NCI-H82 treated with DMSO at 0.1 percent for 48 hours (cell line): ENCODE measurements around the gene LOXL3.

Source experiments
- DNase-seq: peaks from one replicate; lab custom pipeline; 2025; ENCODE audit not compliant: unreplicated experiment; lab: John Stamatoyannopoulos, UW

LOXL3 gene

DNA sequence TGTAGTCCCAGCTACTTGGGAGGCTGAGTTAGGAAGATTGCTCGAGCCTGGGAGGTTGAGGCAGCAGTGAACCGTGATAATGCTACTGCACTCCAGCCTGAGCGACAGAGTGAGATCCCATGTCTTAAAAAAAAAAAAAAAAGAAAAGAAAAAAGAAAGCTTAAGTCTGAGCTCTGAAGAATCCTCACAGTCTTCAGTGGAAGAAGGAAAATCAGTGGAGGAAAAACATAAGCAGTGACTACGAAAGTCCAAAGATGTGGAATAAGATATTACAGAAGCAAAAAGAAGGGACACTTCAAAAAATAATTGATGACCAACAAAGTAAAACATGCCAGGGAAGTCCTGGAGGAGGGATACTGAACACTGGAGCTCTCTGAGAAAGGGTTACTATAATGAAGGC lies 43.5 kb downstream of the LOXL3 start:
- no peak for DNase-seq

DNA sequence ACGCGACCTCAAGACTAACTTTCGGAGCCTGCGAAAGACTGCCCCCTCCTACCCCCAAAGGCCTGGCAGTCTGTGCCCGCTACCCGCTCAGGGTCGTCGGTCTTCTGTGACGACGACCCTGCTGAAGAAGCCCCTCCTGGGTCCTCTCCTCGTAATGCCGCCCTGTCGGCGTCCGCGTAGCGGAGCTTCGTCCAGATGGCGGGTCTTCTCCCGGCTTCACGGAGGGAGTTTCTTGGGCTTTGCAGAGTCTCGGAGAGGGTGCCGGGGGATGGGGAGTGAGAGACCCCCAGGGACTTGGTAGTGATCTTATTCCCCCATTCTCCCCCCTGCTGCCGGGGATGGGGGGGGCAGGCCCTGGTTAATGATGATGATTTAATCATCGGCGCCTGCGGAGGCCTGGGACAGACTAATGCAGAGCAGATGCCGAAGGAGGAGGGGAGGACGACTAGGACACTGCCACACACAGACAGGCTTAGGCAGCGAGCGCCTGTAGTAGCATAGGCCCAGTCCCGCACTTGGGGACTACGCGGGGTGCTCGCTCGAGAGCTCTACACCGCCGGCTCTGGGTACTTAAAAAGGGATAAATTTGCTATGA lies 45.7 kb downstream of the LOXL3 start:
- peak; percentile 94 for DNase-seq

DNA sequence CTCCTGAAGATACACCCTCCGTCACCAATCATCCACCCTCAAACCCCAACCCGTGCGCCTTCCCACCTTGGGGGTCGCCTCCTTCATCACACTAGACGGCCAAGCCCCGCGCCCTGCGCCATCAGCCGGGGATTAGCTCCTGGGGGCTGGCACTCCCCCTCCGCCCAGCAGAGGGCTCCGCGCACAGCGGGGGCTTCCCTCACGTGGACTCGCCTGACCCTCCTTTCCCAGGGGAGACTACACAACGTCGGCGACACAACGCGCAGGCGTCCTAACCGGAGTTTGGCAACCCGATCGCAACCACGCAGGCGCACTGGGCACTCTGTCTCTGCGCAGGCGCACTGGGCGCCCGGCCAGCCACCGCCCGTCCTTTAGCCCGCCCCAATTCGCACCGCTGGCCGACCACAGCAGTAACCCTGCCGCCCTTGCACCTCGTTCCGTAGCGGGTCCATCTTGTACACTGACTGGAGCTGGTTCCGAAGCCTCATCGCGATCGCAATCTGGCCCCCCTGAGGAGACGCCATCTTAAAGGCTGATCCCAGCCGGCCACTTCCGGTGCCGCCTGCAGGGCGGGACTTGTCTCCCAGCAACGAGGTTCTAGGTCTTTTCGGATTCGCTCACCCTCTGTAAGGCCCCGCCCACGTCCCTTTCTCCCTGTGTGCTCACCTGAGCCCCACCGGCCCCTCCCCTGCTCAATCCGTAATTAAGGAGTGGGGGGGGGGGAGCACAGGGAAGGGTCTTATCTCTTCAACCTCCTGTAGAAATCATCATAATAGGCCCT lies 46.4 kb downstream of the LOXL3 start, which contains the start of gene PCGF1:
Gene PCGF1, minus strand, starts transcription at position 551 of the 781 bp plus-strand sequence. Its CDS starts 27 bp downstream, at position 524.
- peak; percentile 99 for DNase-seq

GRCh38 chr2:74505448-74506246 lies 48.1 kb downstream of the LOXL3 start:
- DNase-seq: no peak

- DNase-seq: no peak
These were observed 49.2 kb downstream of the LOXL3 start for GRCh38 chr2:74504591-74504990.

- DNase-seq: no peak
These were observed 50.0 kb downstream of the LOXL3 start for GRCh38 chr2:74503506-74504475.

DNA sequence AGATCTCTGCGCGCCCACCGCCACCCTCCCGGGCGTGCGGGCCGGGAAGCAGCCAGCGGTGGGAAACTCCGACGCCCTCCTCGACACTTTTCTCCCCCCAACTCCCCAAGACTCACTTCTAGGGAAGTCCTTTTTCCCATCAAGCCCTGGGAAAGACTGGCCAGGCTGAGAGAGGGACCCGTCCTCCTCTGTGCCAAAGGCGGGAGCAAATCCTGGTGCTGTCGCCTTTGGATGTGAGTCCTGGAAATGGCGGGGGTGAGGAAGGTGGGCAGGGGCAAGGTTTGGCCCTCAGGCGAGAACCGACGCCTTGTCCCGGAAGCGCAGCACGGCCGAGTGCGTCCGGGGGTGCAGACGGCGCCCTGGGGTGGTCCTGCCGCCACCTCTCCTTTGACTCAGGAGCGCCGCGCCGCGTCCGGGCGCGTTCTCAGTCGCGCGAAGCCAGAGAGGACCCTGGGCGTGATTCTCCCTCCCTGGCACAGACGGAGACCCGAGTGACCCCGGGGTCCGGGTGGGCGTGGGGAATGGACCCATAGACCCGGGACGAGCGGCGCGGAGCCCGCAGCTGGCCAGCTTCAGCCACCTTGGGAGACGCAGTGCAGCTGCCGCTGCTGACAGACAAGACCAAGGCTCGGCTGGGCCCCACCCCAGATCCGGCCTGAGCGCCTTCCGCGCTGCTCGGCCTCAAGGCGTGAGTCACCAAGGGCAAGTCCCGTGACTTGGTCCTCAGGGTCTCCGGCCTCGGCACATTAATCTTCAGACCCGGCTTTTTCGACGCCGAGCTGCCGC lies 50.8 kb downstream of the LOXL3 start:
- DNase-seq: no peak

DNA sequence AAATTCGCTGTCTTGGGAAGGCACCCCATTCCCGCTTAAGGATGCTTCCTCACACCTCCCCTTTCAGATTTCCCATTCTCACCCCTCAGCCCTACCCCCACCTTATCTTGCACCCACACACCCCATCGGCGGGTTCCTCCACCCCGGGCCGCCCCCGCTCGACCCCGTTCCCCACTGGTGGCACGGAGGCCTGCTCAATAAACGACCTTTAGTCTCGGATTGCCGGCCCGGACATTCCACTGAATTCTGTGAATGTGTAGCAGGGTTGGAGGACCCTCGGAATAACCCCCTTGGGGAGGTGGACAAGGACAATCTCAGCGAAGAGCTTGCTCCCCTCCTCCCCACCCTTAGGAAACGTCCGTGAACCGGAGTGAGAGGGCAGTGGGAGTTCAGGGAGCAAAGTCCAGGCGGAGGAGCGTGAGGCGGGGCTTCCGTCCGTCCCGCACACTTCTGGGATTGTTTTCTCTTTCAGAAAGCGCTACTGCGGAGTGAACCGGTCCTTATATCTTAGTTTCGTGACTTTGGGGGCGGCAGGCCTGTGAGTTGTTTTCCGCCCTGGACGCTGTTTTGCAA lies 51.5 kb downstream of the LOXL3 start:
- no peak for DNase-seq

DNA sequence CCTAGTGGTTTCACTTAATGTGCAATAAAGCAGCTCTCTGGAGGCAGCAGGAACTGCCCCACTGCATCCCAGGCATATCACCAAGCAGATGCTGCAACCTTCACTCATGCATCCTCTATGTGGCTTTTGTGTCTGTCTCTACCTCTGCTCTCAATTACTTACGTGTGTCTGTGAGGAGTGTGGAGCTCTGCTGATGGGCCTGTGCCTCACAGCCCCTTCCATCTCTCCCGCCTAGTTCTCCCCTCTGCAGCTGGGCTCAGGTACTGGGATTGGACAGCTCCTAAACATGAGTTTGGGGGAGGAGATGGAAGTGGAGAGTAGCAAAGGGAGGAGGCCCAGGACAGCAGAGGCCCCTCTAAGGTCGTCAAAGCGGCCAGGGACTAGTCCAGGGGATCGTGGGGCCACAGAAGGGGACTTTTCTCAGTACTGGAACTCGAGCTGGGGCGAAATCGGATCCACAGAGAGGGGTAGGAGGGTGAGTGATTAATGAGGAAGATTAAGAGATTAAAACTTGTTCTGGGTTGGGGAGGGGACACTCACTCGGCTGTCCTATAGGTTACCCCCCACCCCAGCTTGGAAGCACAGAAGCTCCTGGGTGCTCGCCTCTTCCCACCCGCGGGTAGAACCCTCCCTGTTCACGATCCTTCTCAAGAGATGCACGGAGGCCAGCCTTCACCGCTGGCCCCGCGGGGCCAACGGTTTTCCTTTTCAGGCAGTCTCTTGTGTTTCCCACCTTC lies 52.2 kb downstream of the LOXL3 start:
- peak; percentile 92 for DNase-seq

- DNase-seq: no peak
These were observed 53.2 kb downstream of the LOXL3 start for GRCh38 chr2:74500578-74500946.

GRCh38 chr2:74499940-74500577 lies 53.7 kb downstream of the LOXL3 start:
- DNase-seq: no peak

DNA sequence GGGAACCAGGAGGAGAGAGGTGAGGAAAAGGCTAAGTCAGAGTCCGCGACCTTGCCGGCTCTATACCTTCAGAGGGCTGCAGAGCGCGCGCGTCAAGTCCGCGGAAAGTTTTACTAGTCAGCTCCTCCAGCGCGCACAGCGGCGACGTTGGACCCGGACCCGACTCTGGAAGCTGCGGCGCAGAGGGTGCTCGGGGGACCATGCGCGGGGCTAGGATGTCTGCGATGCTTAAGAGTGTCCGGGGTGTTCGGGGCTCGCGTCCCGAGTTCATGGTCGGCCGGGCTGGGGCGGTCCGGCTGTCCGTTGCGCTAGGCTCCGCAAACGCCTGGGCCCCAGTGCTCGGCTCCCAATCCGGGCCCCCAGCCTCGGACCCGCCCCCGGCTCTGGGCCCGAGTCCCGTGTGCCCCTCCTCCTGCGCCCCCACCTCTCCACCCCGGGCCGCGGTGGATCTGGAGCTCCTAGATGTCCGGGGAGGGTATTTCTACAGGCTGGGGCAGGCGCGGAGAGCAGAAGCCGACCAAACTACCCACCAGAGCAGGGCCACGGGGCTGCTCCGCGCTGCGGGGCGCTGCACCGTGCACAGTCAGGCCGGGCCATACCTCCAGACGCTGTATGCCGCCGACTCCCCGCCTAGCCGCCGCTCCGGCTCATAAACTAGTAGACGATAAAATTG lies 54.3 kb downstream of the LOXL3 start, which contains the start of gene LBX2:
Gene LBX2, minus strand, starts transcription at position 337 of the 673 bp plus-strand sequence. Its CDS starts 66 bp downstream, at position 271.
- DNase-seq: no peak

DNA sequence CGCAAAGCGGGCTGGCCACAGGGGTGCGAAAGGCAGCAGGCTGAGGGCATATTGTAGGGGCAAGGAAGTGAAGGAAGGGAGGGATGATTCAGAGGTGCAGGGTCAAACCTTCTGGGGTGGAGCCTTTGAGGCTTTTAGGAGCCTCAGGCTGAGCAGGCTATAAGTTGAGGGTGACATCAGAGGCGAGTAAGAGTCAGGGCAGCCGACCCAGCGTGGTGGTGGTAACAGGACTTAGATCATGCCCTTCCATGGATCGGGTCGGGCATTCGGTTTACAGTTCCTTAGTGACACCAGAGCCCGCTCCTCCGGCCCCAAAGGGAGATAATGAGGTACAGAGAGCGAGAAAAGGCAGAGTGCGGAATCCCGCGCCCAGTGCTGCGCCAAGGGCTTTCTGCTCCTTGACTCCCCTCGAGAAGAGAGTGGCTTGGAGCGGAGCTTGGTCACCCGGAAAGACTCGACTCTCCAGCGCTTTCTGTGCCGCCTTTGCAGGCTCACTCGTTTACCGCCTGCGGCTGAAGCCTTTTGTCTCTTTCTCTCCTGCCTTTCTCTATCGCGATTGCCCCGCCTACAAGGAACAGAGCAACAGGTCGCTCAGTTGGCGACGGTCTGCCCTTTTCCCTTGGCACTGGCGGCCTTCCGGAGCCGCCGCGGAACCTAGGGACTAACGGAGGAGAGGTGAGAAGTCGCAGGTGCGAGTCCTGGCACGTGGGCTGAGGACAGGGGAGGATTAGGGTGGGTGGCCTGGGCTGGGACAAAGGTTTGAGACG lies 55.1 kb downstream of the LOXL3 start:
- DNase-seq: no peak

- no peak for DNase-seq
These were observed 55.8 kb downstream of the LOXL3 start for GRCh38 chr2:74497777-74498499.

DNA sequence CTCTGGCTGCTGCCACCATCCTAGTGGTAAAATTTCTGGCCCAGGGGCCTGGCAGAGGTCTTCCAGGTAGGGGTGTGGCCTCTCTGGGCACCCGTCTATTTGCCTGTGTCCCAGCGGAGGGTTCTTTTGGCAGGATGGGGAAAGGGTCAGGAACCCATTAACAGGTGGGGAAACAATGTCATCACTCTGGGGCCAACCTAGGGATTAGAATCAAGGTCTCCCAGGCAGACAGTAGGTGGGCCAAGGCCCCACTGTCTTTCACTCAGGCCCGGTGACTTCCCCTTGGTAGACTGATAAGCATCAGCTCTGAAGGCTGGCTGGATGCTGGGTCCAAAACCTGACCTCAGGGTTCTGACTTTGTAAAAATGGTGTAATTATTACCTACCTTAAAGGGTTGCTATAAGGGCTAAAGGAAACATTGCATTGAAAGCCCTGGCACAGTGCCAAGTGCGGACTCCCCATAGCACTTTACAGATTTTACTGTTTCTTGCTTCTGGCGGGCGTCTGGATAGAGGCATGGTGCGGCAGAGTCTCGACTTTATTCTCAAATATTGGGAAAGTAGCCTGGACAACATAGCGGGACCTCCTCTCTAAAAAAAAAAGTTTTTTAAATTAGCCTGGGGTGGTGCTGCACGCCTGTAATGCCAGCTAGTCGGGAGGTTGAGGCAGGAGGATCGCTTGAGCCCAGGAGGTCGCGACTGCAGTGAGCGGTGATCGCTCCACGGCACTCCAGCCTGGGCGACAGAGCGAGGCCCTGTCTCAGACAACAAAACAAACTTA lies 56.6 kb downstream of the LOXL3 start:
- no peak for DNase-seq

DNA sequence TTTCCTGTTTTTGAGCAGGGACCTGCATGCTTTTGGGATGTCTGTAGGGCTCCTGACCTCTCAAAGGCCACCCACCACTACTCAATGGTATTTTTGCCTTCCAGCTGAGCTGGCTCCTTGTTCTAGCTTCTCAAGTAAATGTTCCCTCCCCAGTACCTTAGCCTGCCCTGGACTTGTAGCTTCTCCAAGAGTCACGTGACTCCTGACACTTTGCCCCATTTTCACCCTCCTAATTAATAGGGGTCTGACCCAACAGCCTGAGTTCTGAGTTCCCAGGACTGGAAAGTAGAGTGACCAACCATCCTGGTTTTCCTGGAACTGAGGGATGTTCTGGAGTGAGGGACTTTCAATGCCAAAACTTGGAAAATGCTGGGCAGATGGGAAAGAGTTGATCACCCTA lies 58.3 kb downstream of the LOXL3 start:
- DNase-seq: no peak
